Nephron (organoid): Measurements from ENCODE around the gene LOXHD1.

Experiments
- H3K27ac Mint-ChIP-seq, 3 experiments: 2 replicates each; pipeline ENCODE4 v1.8.0; 2020; ENCODE audit warnings: mixed read lengths in 3 of 3, mild to moderate bottlenecking in 2 of 3, moderate library complexity in 1 of 3
- H3K27me3 Mint-ChIP-seq: 2 replicates; pipeline ENCODE4 v1.8.0; 2021; ENCODE audit warnings: low read depth, mild to moderate bottlenecking, moderate library complexity, mixed read lengths
- H3K36me3 Mint-ChIP-seq: 2 replicates; pipeline ENCODE4 v1.8.0; 2020; ENCODE audit warnings: low read depth, mixed read lengths
- H3K4me1 Mint-ChIP-seq: 2 replicates; pipeline ENCODE4 v1.8.0; 2020; ENCODE audit warnings: mixed read lengths
- H3K4me3 Mint-ChIP-seq, 3 experiments: 2 replicates each; pipeline ENCODE4 v1.8.0; 2020; ENCODE audit warnings: mild to moderate bottlenecking in 3 of 3, mixed read lengths in 3 of 3, moderate library complexity in 2 of 3
- H3K9me3 Mint-ChIP-seq: 2 replicates; pipeline ENCODE4 v1.8.0; 2020; ENCODE audit warnings: mixed read lengths
- CTCF ChIP-seq, 3 experiments: fragments of 200-600 bp; sonication (generic); IDR thresholded peaks; one replicate each; pipeline ENCODE4 v1.5.0; 2021; ENCODE audit warnings: antibody characterized with exemption in 3 of 3; ENCODE audit not compliant: unreplicated experiment in 3 of 3

LOXHD1 gene

GRCh38 chr18:46461993-46462392, 195.0 kb downstream of the LOXHD1 start:
- Mint-ChIP-seq H3K4me1 (peaks cover 6% of the 10 kb centered on the region), H3K36me3 (peaks cover 19% of the 10 kb centered on the region), H3K27ac (no peak overlapping the region), H3K27me3 (peaks cover 8% of the 10 kb centered on the region), H3K4me3 (no peak overlapping the region), H3K9me3 (no peaks in the 10 kb centered on the region)
- TF ChIP-seq CTCF (IDR thresholded peaks at IDR 0.05; ENCODE audit: unreplicated experiment in 3 of 3): no peak

GRCh38 chr18:46460754-46461153, 196.3 kb downstream of the LOXHD1 start:
- no peak overlapping the region for H3K4me3 Mint-ChIP-seq

GRCh38 chr18:46459789-46460455, 197.1 kb downstream of the LOXHD1 start:
- no peaks in the 10 kb centered on the region for H3K4me1 Mint-ChIP-seq
- H3K27me3 Mint-ChIP-seq: peaks cover 8% of the 10 kb centered on the region
- TF ChIP-seq CTCF (IDR thresholded peaks at IDR 0.05; ENCODE audit: unreplicated experiment in 3 of 3): no peak

More at GRCh38 chr18:46460754-46461153, 196.3 kb downstream of the LOXHD1 start:
- Mint-ChIP-seq H3K4me1 (no peaks in the 10 kb centered on the region), H3K36me3 (peaks cover 31% of the 10 kb centered on the region), H3K27ac (no peak overlapping the region), H3K9me3 (no peaks in the 10 kb centered on the region), H3K27me3 (peaks cover 8% of the 10 kb centered on the region)
- TF ChIP-seq CTCF (IDR thresholded peaks at IDR 0.05; ENCODE audit: unreplicated experiment in 3 of 3): no peak

GRCh38 chr18:46458472-46458871, 198.5 kb downstream of the LOXHD1 start:
- no peak for TF ChIP-seq CTCF (IDR thresholded peaks at IDR 0.05; ENCODE audit: unreplicated experiment in 3 of 3)
- Mint-ChIP-seq H3K4me1 (no peaks in the 10 kb centered on the region), H3K4me3 (no peak overlapping the region), H3K36me3 (peaks cover 44% of the 10 kb centered on the region), H3K27ac (no peak overlapping the region), H3K27me3 (peaks cover 4% of the 10 kb centered on the region), H3K9me3 (no peaks in the 10 kb centered on the region)

More at GRCh38 chr18:46459789-46460455, 197.1 kb downstream of the LOXHD1 start:
- no peak overlapping the region for H3K27ac Mint-ChIP-seq
- no peak overlapping the region for H3K4me3 Mint-ChIP-seq
- H3K9me3 Mint-ChIP-seq: no peaks in the 10 kb centered on the region
- peaks cover 36% of the 10 kb centered on the region for H3K36me3 Mint-ChIP-seq

- Mint-ChIP-seq H3K4me1 (no peaks in the 10 kb centered on the region), H3K4me3 (no peak overlapping the region), H3K9me3 (no peaks in the 10 kb centered on the region), H3K27ac (no peak overlapping the region), H3K27me3 (peaks cover 4% of the 10 kb centered on the region), H3K36me3 (peaks cover 51% of the 10 kb centered on the region)
- no peak for TF ChIP-seq CTCF (IDR thresholded peaks at IDR 0.05; ENCODE audit: unreplicated experiment in 3 of 3)
Measured at GRCh38 chr18:46456691-46457090, 200.3 kb downstream of the LOXHD1 start.

GRCh38 chr18:46452820-46453219, 204.2 kb downstream of the LOXHD1 start:
- no peak overlapping the region for H3K4me3 Mint-ChIP-seq
- TF ChIP-seq CTCF (IDR thresholded peaks at IDR 0.05; ENCODE audit: unreplicated experiment in 3 of 3): no peak
- no peaks in the 10 kb centered on the region for H3K4me1 Mint-ChIP-seq
- H3K27me3 Mint-ChIP-seq: no peaks in the 10 kb centered on the region
- H3K36me3 Mint-ChIP-seq: peaks cover 58% of the 10 kb centered on the region
- no peaks in the 10 kb centered on the region for H3K9me3 Mint-ChIP-seq
- no peak overlapping the region for H3K27ac Mint-ChIP-seq
